HepG2 (cell line): ENCODE results near the gene MMP28. TPM values are rescaled to one million over a fixed set of nuclear protein-coding genes. Genes with fewer than 3 reads are reported as not detected.
A peak's percentile ranks its signal among the peaks of the same experiment; 100 is the strongest.

Source experiments
- ATAC-seq: fragments of 200-7000 bp; cut with Tn5 transposase; 3 replicates; pipeline ENCODE4 v1.9.1; 2020; ENCODE audit warnings: mild to moderate bottlenecking, moderate library complexity
- BruUV-seq: library from RNA; stranded (reverse); fragments of 400-500 nt; replicated peaks from 2 replicates; lab custom pipeline; 2021; lab: Mats Ljungman, UMichigan
- CTCF ChIA-PET: fragments of 300-600 bp; formaldehyde crosslinking; extraction: SDS; loops from one replicate; lab custom pipeline; 2021; ENCODE audit warnings: low total read pairs, inconsistent platforms, low intra/inter-chr PET ratio; lab: Yijun Ruan, JAX
- POLR2A ChIA-PET: fragments of 350-600 bp; sonication (Branson Sonifier 250); formaldehyde crosslinking; loops from one replicate; lab custom pipeline; 2020; ENCODE audit warnings: antibody characterized with exemption, inconsistent platforms; lab: Yijun Ruan, JAX
- DNase-seq: peaks from one replicate; pipeline ENCODE4 v3.0.0-alpha.2; 2015; ENCODE audit warnings: low spot score
- FAIRE-seq: peaks from 3 replicates; lab custom pipeline; 2011; peaks lifted over from hg19 to GRCh38; lab: Jason Lieb, UNC
- H2AFZ ChIP-seq: one replicate; pipeline ENCODE4 v1.6.1; 2011; ENCODE audit warnings: low read length, inconsistent platforms
- H3K27ac ChIP-seq: fragments of 300-600 bp; 3 replicates; pipeline ENCODE4 v1.8.0; 2011; ENCODE audit warnings: mixed run types, mild to moderate bottlenecking, mixed read lengths, low read length, inconsistent platforms; ENCODE audit not compliant: insufficient read depth; ENCODE audit errors: extremely low read length
- H3K27me3 ChIP-seq, 2 experiments: fragments of 200-600 bp in 1 of 2; 2 replicates in 1 of 2; 3 replicates in 1 of 2; pipeline versions ENCODE4 v1.6.0 to v1.8.0; 2011; ENCODE audit warnings: low read length in 2 of 2, mild to moderate bottlenecking in 2 of 2, moderate library complexity in 2 of 2, inconsistent platforms in 1 of 2; ENCODE audit not compliant: insufficient read depth in 2 of 2, control insufficient read depth in 1 of 2
- H3K36me3 ChIP-seq, 2 experiments: fragments of 200-600 bp in 1 of 2; replicated peaks in 1 of 2; 2 replicates in 1 of 2; 3 replicates in 1 of 2; pipeline versions ENCODE4 v1.5.1 to v1.8.0; 2011; ENCODE audit warnings: low read length in 2 of 2, inconsistent platforms in 1 of 2; ENCODE audit not compliant: insufficient read depth in 2 of 2, control insufficient read depth in 1 of 2
- H3K4me1 ChIP-seq: 2 replicates; pipeline ENCODE4 v1.5.1; 2012; ENCODE audit warnings: low read length, inconsistent platforms; ENCODE audit not compliant: insufficient read depth
- H3K4me2 ChIP-seq: 2 replicates; pipeline ENCODE4 v1.6.0; 2011; ENCODE audit warnings: low read depth, low read length, inconsistent platforms
- H3K4me3 ChIP-seq, 3 experiments: fragments of 200-600 bp in 1 of 3; sonication (generic), shearing (Covaris generic) in 1 of 3; replicated peaks in 1 of 3; 2 replicates each; pipeline ENCODE4 v1.5.1; 2011 to 2016; ENCODE audit warnings: low read length in 3 of 3, inconsistent platforms in 2 of 3, low read depth in 2 of 3, mild to moderate bottlenecking in 2 of 3, control low read depth in 1 of 3, mixed read lengths in 1 of 3; ENCODE audit not compliant: insufficient read depth in 1 of 3
- H3K79me2 ChIP-seq: one replicate; pipeline ENCODE4 v1.6.1; 2011; ENCODE audit warnings: low read length, inconsistent platforms; ENCODE audit not compliant: insufficient read depth
- H3K9ac ChIP-seq: 2 replicates; pipeline ENCODE4 v1.6.0; 2011; ENCODE audit warnings: mild to moderate bottlenecking, low read depth, low read length, inconsistent platforms; ENCODE audit not compliant: insufficient read depth
- H3K9me3 ChIP-seq: 2 replicates; pipeline ENCODE4 v1.5.1; 2012; ENCODE audit warnings: mild to moderate bottlenecking, low read length
- H4K20me1 ChIP-seq: 2 replicates; pipeline ENCODE4 v1.6.0; 2011; ENCODE audit warnings: inconsistent platforms, mild to moderate bottlenecking, low read length, moderate library complexity; ENCODE audit not compliant: insufficient read depth
- HNRNPUL1 ChIP-seq: fragments of 200-400 bp; formaldehyde crosslinking; IDR thresholded peaks from 2 replicates; pipeline ENCODE4 v1.6.1; 2017; ENCODE audit warnings: low read depth, mild to moderate bottlenecking, low read length, moderate library complexity
- HOXA5 ChIP-seq: sonication (generic); formaldehyde crosslinking; IDR thresholded peaks from 2 replicates; pipeline ENCODE4 v1.4.0; 2020; ENCODE audit warnings: missing genetic modification reagents
- SMC3 ChIP-seq: IDR thresholded peaks from 2 replicates; pipeline ENCODE4 v1.6.1; 2011; ENCODE audit warnings: low read length, improper control_type of control experiment
- ZNF101 ChIP-seq: sonication (generic); formaldehyde crosslinking; IDR thresholded peaks from 2 replicates; pipeline ENCODE4 v1.4.0; 2020; ENCODE audit warnings: mild to moderate bottlenecking, low read depth, missing genetic modification reagents, borderline replicate concordance
- ZNF547 ChIP-seq: sonication (generic); formaldehyde crosslinking; IDR thresholded peaks from 2 replicates; pipeline ENCODE4 v1.5.1; 2020; ENCODE audit warnings: mild to moderate bottlenecking, missing genetic modification reagents
- ZNF607 ChIP-seq: sonication (generic); formaldehyde crosslinking; IDR thresholded peaks from 2 replicates; pipeline ENCODE4 v1.5.1; 2020; ENCODE audit warnings: missing genetic modification reagents, mild to moderate bottlenecking, borderline replicate concordance
- ZNF784 ChIP-seq: sonication (generic); formaldehyde crosslinking; IDR thresholded peaks from 2 replicates; pipeline ENCODE4 v1.5.1; 2020; ENCODE audit warnings: missing genetic modification reagents, mild to moderate bottlenecking, borderline replicate concordance
- WGBS: methylation state at CpG from one replicate; pipeline ENCODE4 v1.1.6; 2017; ENCODE audit warnings: low lambda C conversion rate; 5-methylcytosine and 5-hydroxymethylcytosine counted together
- in situ Hi-C: cut with HindIII; loops from 2 replicates; pipeline ENCODE4 v1.10.0; 2017; ENCODE audit warnings: low pct_unique_long_range_greater_than_20kb; ENCODE audit not compliant: extremely low pct_ligation_motif_present
- intact Hi-C: fragments of 100-400 bp; cut with micrococcal nuclease; formaldehyde crosslinking; loops from one replicate; pipeline ENCODE4 v1.10.0; 2022; ENCODE audit not compliant: unreplicated experiment
- polyA plus RNA-seq, 8 experiments: library from polyadenylated mRNA; depleted of rRNA in 3 of 8; stranded (reverse) in 7 of 8; unstranded in 1 of 8; fragments of >200 nt; fragmentation: Illumina TruSeq in 4 of 8; extraction: Trizol in 4 of 8; gene quantifications; 2 replicates each; pipeline versions ENCODE4 v1.2.1 to v1.2.3, GENCODE V29; 2011 to 2016; ENCODE audit warnings: low read depth in 4 of 8, missing spikeins in 1 of 8, mixed read lengths in 1 of 8; ENCODE audit not compliant: insufficient read depth in 1 of 8
- total RNA-seq, 5 experiments: library from RNA; depleted of rRNA; stranded (reverse); fragments of >200 nt; fragmentation: Illumina TruSeq; extraction: Trizol; gene quantifications; 2 replicates each; pipeline ENCODE4 v1.2.3, GENCODE V29; 2016; ENCODE audit warnings: low read depth in 1 of 5

The MMP28 gene
- total and polyA plus RNA-seq, 2 of the 13 experiments (the other 11 are each of a cell fraction or from before 2014, with no cell fraction given) = not detected

- Histone ChIP-seq H4K20me1 (no peaks in the 10 kb centered on the region), H3K4me3 (no peak overlapping the region), H3K4me2 (no peak overlapping the region), H3K79me2 (no peaks in the 10 kb centered on the region), H3K27me3 (peaks cover 3 to 67% of the 10 kb centered on the region in 2 experiments; a peak in 4 of 5 replicates), H3K9me3 (no peaks in the 10 kb centered on the region), H3K4me1 (peaks cover 21% of the 10 kb centered on the region), H2AFZ (no peak overlapping the region), H3K9ac (no peak overlapping the region), H3K36me3 (no peaks in the 10 kb centered on the region), H3K27ac (no peak overlapping the region)
- DNase-seq (no peak), FAIRE-seq (no peak), ATAC-seq (peak; percentile 4; the same call in 1 of the 3 replicates)
- ChIA-PET POLR2A (interaction anchor here (1.9 kb wide), 1 partner anchor 17 kb away, joined by 5 read pairs; the partner anchor contains the start of gene RASL10B), CTCF (interaction anchor here (1.7 to 2.8 kb wide), 2 partner anchors 16 to 135 kb away, joined by 3 to 54 read pairs; no protein-coding TSS in a partner anchor)
- in situ Hi-C loops (loop anchor here (5.0 to 25.0 kb wide), 3 partner anchors 136 to 436 kb away; no protein-coding TSS in a partner anchor), intact Hi-C loops (loop anchor here (5.0 kb wide), 1 partner anchor 191 kb away; no protein-coding TSS in a partner anchor)
- no TSS peak for BruUV-seq
- TF ChIP-seq ZNF784 (no peak), HOXA5 (no peak), ZNF607 (CRISPR knock-in tag) (no peak), SMC3 (no peak), ZNF101 (no peak), ZNF547 (no peak), HNRNPUL1 (no peak)
- WGBS = 0% methylated on average over 1 of the region's 4 CpGs
These were observed 47.0 kb downstream of the MMP28 start for GRCh38 chr17:35748341-35748841.
